SU-DHL-6 (cell line): ENCODE data around the gene PLLP.

Experiments used
- H2AFZ ChIP-seq: fragments of 200-600 bp; sonication (generic); 2 replicates; pipeline ENCODE4 v1.6.1; 2014; ENCODE audit warnings: low read depth, mild to moderate bottlenecking, moderate library complexity, mixed read lengths, antibody characterized with exemption, low read length; ENCODE audit not compliant: severe bottlenecking
- H3F3A ChIP-seq: fragments of 200-600 bp; shearing (Covaris generic); 2 replicates; pipeline ENCODE4 v1.6.0; 2016; ENCODE audit warnings: antibody characterized with exemption, mild to moderate bottlenecking; ENCODE audit not compliant: insufficient read depth
- H3K27ac ChIP-seq: fragments of 200-600 bp; sonication (generic); 2 replicates; pipeline ENCODE4 v1.5.1; 2016; ENCODE audit warnings: low read depth, mild to moderate bottlenecking, low read length, moderate library complexity, mixed read lengths
- H3K27me3 ChIP-seq: fragments of 200-600 bp; sonication (generic), shearing (Covaris generic); 2 replicates; pipeline ENCODE4 v1.6.0; 2014; ENCODE audit warnings: mild to moderate bottlenecking, low read length
- H3K36me3 ChIP-seq: fragments of 200-600 bp; sonication (generic); 2 replicates; pipeline ENCODE4 v1.6.1; 2014; ENCODE audit warnings: mild to moderate bottlenecking, low read length, mixed read lengths
- H3K4me2 ChIP-seq: fragments of 300-600, 200-600 bp; shearing (Covaris generic), sonication (generic); 2 replicates; pipeline ENCODE4 v1.6.0; 2014; ENCODE audit warnings: low read length, low read depth, mild to moderate bottlenecking; ENCODE audit not compliant: poor library complexity, severe bottlenecking
- H3K4me3 ChIP-seq: fragments of 200-600 bp; sonication (generic); 2 replicates; pipeline ENCODE4 v1.5.1; 2014; ENCODE audit warnings: antibody characterized with exemption, low read length, mild to moderate bottlenecking, mixed read lengths; ENCODE audit not compliant: insufficient read depth, poor library complexity, severe bottlenecking
- H3K79me2 ChIP-seq: fragments of 200-600 bp; sonication (generic); 2 replicates; pipeline ENCODE4 v1.6.1; 2014; ENCODE audit warnings: mild to moderate bottlenecking, low read length, moderate library complexity; ENCODE audit not compliant: insufficient read depth
- H3K9ac ChIP-seq: fragments of 200-600 bp; sonication (generic); 2 replicates; pipeline ENCODE4 v1.7.0; 2014; ENCODE audit warnings: mild to moderate bottlenecking, low read length
- H3K9me2 ChIP-seq: fragments of 200-600 bp; sonication (generic); replicated peaks from 2 replicates; pipeline ENCODE4 v1.6.1; 2014; ENCODE audit warnings: low read length; ENCODE audit not compliant: insufficient read depth
- H3K9me3 ChIP-seq: fragments of 200-600 bp; sonication (generic); 2 replicates; pipeline ENCODE4 v1.6.1; 2014; ENCODE audit warnings: low read length, mixed read lengths; ENCODE audit not compliant: insufficient read depth
- H4K20me1 ChIP-seq: fragments of 200-600 bp; sonication (generic); 2 replicates; pipeline ENCODE4 v1.6.1; 2014; ENCODE audit warnings: low read depth, mild to moderate bottlenecking, antibody characterized with exemption, low read length, moderate library complexity, mixed read lengths
- CTCF ChIP-seq: fragments of 200-600 bp; sonication (generic); IDR thresholded peaks from one replicate; pipeline ENCODE4 v1.5.1; 2017; ENCODE audit warnings: antibody characterized with exemption, mild to moderate bottlenecking, low read length, moderate library complexity; ENCODE audit not compliant: insufficient read depth, poor library complexity, severe bottlenecking
- EZH2phosphoT487 ChIP-seq: fragments of 200-600 bp; sonication (generic), shearing (Covaris generic); conservative IDR thresholded peaks from 2 replicates; pipeline ENCODE4 v1.6.1; 2018; ENCODE audit warnings: mild to moderate bottlenecking, antibody characterized with exemption, low read length, moderate library complexity, mixed read lengths

PLLP gene

GRCh38 chr16:57289391-57290257 is 5.2 kb upstream of the PLLP start:
- Histone ChIP-seq H3K9me2 (no peaks in the 10 kb centered on the region), H2AFZ (no peak overlapping the region), H3K9me3 (no peaks in the 10 kb centered on the region), H3K79me2 (no peaks in the 10 kb centered on the region), H3K27me3 (no peaks in the 10 kb centered on the region), H3K9ac (no peak overlapping the region), H3K36me3 (no peaks in the 10 kb centered on the region), H3K27ac (no peak overlapping the region), H3K4me2 (no peak overlapping the region), H3K4me3 (no peak overlapping the region), H3F3A (no peaks in the 10 kb centered on the region), H4K20me1 (no peaks in the 10 kb centered on the region)
- TF ChIP-seq CTCF (no peak), EZH2phosphoT487 (no peak)

- Histone ChIP-seq H3K27me3 (no peaks in the 10 kb centered on the region), H4K20me1 (no peaks in the 10 kb centered on the region), H3F3A (no peaks in the 10 kb centered on the region), H3K27ac (no peak overlapping the region), H3K4me3 (no peak overlapping the region), H3K9me2 (no peaks in the 10 kb centered on the region), H3K9ac (no peak overlapping the region), H3K36me3 (no peaks in the 10 kb centered on the region), H2AFZ (no peak overlapping the region), H3K4me2 (no peak overlapping the region), H3K79me2 (no peaks in the 10 kb centered on the region), H3K9me3 (no peaks in the 10 kb centered on the region)
- no peak for TF ChIP-seq EZH2phosphoT487
- no peak for TF ChIP-seq CTCF
Measured at GRCh38 chr16:57285379-57285778, 907 bp upstream of the PLLP start.

GRCh38 chr16:57284952-57285363 is 486 bp upstream of the PLLP start:
- Histone ChIP-seq H3K79me2 (no peaks in the 10 kb centered on the region), H3K4me2 (no peak overlapping the region), H3K27me3 (no peaks in the 10 kb centered on the region), H3K9me3 (no peaks in the 10 kb centered on the region), H3K9ac (no peak overlapping the region), H3K36me3 (no peaks in the 10 kb centered on the region), H3K4me3 (no peak overlapping the region), H4K20me1 (no peaks in the 10 kb centered on the region), H2AFZ (no peak overlapping the region), H3F3A (no peaks in the 10 kb centered on the region), H3K27ac (no peak overlapping the region), H3K9me2 (no peaks in the 10 kb centered on the region)
- TF ChIP-seq EZH2phosphoT487, result no peak
- no peak for TF ChIP-seq CTCF
